SK-N-SH treated with all-trans-retinoic acid at 6 μM for 48 hours (cell line): ENCODE measurements around the gene NFIX.

ENCODE experiments used
- ATAC-seq: fragments of 200-7000 bp; cut with Tn5 transposase; 3 replicates; pipeline ENCODE4 v1.9.1; 2020; ENCODE audit warnings: mild to moderate bottlenecking, moderate library complexity
- ARNTL ChIP-seq: fragments of 450-650 bp; formaldehyde crosslinking; IDR thresholded peaks from 2 replicates; pipeline ENCODE4 v1.5.0; 2020; ENCODE audit warnings: low read depth, mild to moderate bottlenecking, moderate library complexity, borderline replicate concordance
- BACH2 ChIP-seq: fragments of 250-450 bp; sonication (Bioruptor Pico); IDR thresholded peaks from 2 replicates; pipeline ENCODE4 v1.9.0; 2021; ENCODE audit warnings: mild to moderate bottlenecking, borderline replicate concordance
- CSDC2 ChIP-seq: fragments of 250-450 bp; sonication (Bioruptor Pico); IDR thresholded peaks from 2 replicates; pipeline ENCODE4 v1.5.0; 2020; ENCODE audit warnings: mild to moderate bottlenecking, moderate library complexity
- GLIS3 ChIP-seq: fragments of 250-450 bp; sonication (Bioruptor Pico); IDR thresholded peaks from 2 replicates; pipeline ENCODE4 v1.5.0; 2020; ENCODE audit warnings: mild to moderate bottlenecking, moderate library complexity
- ISL1 ChIP-seq: fragments of 250-450 bp; sonication (Bioruptor Pico); IDR thresholded peaks from 2 replicates; pipeline ENCODE4 v2.1.2; 2022; ENCODE audit warnings: mild to moderate bottlenecking, moderate library complexity
- OSR1 ChIP-seq: fragments of 250-450 bp; sonication (Bioruptor Pico); IDR thresholded peaks from 2 replicates; pipeline ENCODE4 v1.8.0; 2022; ENCODE audit warnings: moderate library complexity, mild to moderate bottlenecking, inconsistent platforms
- PPARA ChIP-seq: fragments of 250-450 bp; sonication (Bioruptor Pico); IDR thresholded peaks from 2 replicates; pipeline ENCODE4 v1.5.0; 2020; ENCODE audit warnings: mild to moderate bottlenecking, borderline replicate concordance
- RARB ChIP-seq: fragments of 250-450 bp; sonication (Bioruptor Pico); IDR thresholded peaks from 2 replicates; pipeline ENCODE4 v1.8.0; 2021; ENCODE audit warnings: mild to moderate bottlenecking, moderate library complexity
- SNAI2 ChIP-seq: fragments of 250-450 bp; sonication (Bioruptor Pico); IDR thresholded peaks from 2 replicates; pipeline ENCODE4 v1.5.0; 2020; ENCODE audit warnings: mild to moderate bottlenecking, moderate library complexity
- TCF4 ChIP-seq: fragments of 250-450 bp; sonication (Bioruptor Pico); IDR thresholded peaks from 2 replicates; pipeline ENCODE4 v1.8.0; 2021; ENCODE audit warnings: mild to moderate bottlenecking, moderate library complexity, borderline replicate concordance
- TOX ChIP-seq: fragments of 250-450 bp; sonication (Bioruptor Pico); IDR thresholded peaks from 2 replicates; pipeline ENCODE4 v1.8.0; 2021; ENCODE audit warnings: mild to moderate bottlenecking, moderate library complexity, borderline replicate concordance
- ZC3H10 ChIP-seq: fragments of 250-450 bp; sonication (Bioruptor Pico); IDR thresholded peaks from 2 replicates; pipeline ENCODE4 v1.5.1; 2021; ENCODE audit warnings: mild to moderate bottlenecking, moderate library complexity
- ZFP3 ChIP-seq: fragments of 250-450 bp; sonication (Bioruptor Pico); IDR thresholded peaks from 2 replicates; pipeline ENCODE4 v1.5.0; 2020; ENCODE audit warnings: mild to moderate bottlenecking, moderate library complexity
- ZFP30 ChIP-seq: fragments of 450-650 bp; formaldehyde crosslinking; IDR thresholded peaks from 2 replicates; pipeline ENCODE4 v1.5.0; 2022; ENCODE audit warnings: mild to moderate bottlenecking, moderate library complexity
- ZNF565 ChIP-seq: fragments of 450-650 bp; formaldehyde crosslinking; conservative IDR thresholded peaks from 2 replicates; pipeline ENCODE4 v1.5.0; 2020; ENCODE audit warnings: low read depth, mild to moderate bottlenecking, moderate library complexity
- ZNF70 ChIP-seq: fragments of 450-650 bp; formaldehyde crosslinking; IDR thresholded peaks from 2 replicates; pipeline ENCODE4 v1.5.0; 2020; ENCODE audit warnings: mild to moderate bottlenecking, moderate library complexity
- ZNF8 ChIP-seq: fragments of 450-650 bp; formaldehyde crosslinking; IDR thresholded peaks from 2 replicates; pipeline ENCODE4 v1.5.0; 2020; ENCODE audit warnings: mild to moderate bottlenecking, moderate library complexity
- TF ChIP-seq, protein P1 (sequence below): fragments of 250-450 bp; sonication (Bioruptor Pico); IDR thresholded peaks from 2 replicates; pipeline ENCODE4 v1.8.0; 2021; ENCODE audit warnings: low read depth, mild to moderate bottlenecking, moderate library complexity, borderline replicate concordance
- TF ChIP-seq, protein P2 (sequence below): fragments of 250-450 bp; sonication (Bioruptor Pico); IDR thresholded peaks from 2 replicates; pipeline ENCODE4 v1.8.0; 2020; ENCODE audit warnings: mild to moderate bottlenecking, moderate library complexity, borderline replicate concordance
- TF ChIP-seq, protein P3 (sequence below): fragments of 250-450 bp; sonication (Bioruptor Pico); IDR thresholded peaks from 2 replicates; pipeline ENCODE4 v1.5.1; 2021; ENCODE audit warnings: mild to moderate bottlenecking, moderate library complexity
- TF ChIP-seq, protein P4 (sequence below): fragments of 250-450 bp; sonication (Bioruptor Pico); IDR thresholded peaks from 2 replicates; pipeline ENCODE4 v1.5.1; 2020; ENCODE audit warnings: low read depth, mild to moderate bottlenecking, moderate library complexity
- TF ChIP-seq, protein P5 (sequence below): fragments of 250-450 bp; sonication (Bioruptor Pico); IDR thresholded peaks from 2 replicates; pipeline ENCODE4 v1.5.0; 2020; ENCODE audit warnings: mild to moderate bottlenecking, moderate library complexity

NFIX gene

DNA sequence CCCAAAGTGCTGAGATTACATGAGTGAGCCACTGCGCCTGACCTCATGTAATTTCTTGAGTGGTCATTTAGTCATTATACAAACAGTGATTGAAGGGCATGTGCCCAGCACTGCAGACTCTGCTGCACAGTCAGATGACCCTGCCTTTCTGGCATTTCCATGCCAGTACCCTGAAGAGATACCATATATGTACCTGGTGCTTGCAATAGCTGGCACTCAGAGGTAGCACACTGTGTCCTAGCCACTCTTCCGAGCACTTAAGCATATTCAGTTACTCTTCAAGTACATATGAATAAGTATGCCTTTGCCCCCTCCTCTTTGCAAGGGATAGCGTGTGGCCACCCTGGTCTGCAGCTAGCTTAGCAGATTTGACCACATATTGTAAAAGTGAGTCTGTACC is 139.4 kb downstream of the NFIX start:
- no peak for ATAC-seq
- TF ChIP-seq GLIS3 (CRISPR knock-in tag) (no peak), OSR1 (no peak), PPARA (CRISPR knock-in tag) (no peak), ISL1 (CRISPR knock-in tag) (no peak), ARNTL (no peak)

DNA sequence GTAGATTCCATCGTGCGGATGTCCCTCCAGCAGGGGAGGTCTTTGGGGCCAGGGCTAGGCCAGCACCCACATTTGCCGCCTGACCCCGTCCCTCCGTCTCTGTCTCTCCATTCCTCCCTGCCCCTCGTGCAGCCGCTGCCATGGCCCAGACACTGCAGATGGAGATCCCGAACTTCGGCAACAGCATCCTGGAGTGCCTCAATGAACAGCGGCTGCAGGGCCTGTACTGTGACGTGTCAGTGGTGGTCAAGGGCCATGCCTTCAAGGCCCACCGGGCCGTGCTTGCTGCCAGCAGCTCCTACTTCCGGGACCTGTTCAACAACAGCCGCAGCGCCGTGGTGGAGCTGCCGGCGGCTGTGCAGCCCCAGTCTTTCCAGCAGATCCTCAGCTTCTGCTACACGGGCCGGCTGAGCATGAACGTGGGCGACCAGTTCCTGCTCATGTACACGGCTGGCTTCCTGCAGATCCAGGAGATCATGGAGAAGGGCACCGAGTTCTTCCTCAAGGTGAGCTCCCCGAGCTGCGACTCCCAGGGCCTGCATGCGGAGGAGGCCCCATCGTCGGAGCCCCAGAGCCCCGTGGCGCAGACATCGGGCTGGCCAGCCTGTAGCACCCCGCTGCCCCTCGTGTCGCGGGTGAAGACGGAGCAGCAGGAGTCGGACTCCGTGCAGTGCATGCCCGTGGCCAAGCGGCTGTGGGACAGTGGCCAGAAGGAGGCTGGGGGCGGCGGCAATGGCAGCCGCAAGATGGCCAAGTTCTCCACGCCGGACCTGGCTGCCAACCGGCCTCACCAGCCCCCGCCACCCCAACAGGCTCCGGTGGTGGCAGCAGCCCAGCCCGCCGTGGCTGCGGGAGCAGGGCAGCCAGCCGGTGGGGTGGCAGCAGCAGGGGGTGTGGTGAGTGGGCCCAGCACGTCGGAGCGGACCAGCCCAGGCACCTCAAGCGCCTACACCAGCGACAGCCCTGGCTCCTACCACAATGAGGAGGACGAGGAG is 140.1 kb downstream of the NFIX start:
- TF ChIP-seq ZC3H10 (CRISPR knock-in tag) (no peak), ZNF565 (CRISPR knock-in tag) (no peak), ZNF8 (no peak), ZFP3 (no peak), GLIS3 (CRISPR knock-in tag) (no peak), ARNTL (no peak), ZNF70 (CRISPR knock-in tag) (no peak), SNAI2 (CRISPR knock-in tag) (no peak), TOX (CRISPR knock-in tag) (no peak), CSDC2 (no peak), BACH2 (CRISPR knock-in tag) (no peak)
- TF ChIP-seq, protein P1, sequence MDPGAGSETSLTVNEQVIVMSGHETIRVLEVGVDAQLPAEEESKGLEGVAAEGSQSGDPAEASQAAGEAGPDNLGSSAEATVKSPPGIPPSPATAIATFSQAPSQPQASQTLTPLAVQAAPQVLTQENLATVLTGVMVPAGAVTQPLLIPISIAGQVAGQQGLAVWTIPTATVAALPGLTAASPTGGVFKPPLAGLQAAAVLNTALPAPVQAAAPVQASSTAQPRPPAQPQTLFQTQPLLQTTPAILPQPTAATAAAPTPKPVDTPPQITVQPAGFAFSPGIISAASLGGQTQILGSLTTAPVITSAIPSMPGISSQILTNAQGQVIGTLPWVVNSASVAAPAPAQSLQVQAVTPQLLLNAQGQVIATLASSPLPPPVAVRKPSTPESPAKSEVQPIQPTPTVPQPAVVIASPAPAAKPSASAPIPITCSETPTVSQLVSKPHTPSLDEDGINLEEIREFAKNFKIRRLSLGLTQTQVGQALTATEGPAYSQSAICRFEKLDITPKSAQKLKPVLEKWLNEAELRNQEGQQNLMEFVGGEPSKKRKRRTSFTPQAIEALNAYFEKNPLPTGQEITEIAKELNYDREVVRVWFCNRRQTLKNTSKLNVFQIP (CRISPR knock-in tag), result no peak
- TF ChIP-seq, protein P2, sequence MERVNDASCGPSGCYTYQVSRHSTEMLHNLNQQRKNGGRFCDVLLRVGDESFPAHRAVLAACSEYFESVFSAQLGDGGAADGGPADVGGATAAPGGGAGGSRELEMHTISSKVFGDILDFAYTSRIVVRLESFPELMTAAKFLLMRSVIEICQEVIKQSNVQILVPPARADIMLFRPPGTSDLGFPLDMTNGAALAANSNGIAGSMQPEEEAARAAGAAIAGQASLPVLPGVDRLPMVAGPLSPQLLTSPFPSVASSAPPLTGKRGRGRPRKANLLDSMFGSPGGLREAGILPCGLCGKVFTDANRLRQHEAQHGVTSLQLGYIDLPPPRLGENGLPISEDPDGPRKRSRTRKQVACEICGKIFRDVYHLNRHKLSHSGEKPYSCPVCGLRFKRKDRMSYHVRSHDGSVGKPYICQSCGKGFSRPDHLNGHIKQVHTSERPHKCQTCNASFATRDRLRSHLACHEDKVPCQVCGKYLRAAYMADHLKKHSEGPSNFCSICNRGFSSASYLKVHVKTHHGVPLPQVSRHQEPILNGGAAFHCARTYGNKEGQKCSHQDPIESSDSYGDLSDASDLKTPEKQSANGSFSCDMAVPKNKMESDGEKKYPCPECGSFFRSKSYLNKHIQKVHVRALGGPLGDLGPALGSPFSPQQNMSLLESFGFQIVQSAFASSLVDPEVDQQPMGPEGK, result no peak
- TF ChIP-seq, protein P3, sequence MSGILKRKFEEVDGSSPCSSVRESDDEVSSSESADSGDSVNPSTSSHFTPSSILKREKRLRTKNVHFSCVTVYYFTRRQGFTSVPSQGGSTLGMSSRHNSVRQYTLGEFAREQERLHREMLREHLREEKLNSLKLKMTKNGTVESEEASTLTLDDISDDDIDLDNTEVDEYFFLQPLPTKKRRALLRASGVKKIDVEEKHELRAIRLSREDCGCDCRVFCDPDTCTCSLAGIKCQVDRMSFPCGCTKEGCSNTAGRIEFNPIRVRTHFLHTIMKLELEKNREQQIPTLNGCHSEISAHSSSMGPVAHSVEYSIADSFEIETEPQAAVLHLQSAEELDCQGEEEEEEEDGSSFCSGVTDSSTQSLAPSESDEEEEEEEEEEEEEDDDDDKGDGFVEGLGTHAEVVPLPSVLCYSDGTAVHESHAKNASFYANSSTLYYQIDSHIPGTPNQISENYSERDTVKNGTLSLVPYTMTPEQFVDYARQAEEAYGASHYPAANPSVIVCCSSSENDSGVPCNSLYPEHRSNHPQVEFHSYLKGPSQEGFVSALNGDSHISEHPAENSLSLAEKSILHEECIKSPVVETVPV (CRISPR knock-in tag), result no peak
- TF ChIP-seq, protein P4, sequence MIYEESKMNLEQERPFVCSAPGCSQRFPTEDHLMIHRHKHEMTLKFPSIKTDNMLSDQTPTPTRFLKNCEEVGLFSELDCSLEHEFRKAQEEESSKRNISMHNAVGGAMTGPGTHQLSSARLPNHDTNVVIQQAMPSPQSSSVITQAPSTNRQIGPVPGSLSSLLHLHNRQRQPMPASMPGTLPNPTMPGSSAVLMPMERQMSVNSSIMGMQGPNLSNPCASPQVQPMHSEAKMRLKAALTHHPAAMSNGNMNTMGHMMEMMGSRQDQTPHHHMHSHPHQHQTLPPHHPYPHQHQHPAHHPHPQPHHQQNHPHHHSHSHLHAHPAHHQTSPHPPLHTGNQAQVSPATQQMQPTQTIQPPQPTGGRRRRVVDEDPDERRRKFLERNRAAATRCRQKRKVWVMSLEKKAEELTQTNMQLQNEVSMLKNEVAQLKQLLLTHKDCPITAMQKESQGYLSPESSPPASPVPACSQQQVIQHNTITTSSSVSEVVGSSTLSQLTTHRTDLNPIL (CRISPR knock-in tag), result no peak
- no peak for ATAC-seq

DNA sequence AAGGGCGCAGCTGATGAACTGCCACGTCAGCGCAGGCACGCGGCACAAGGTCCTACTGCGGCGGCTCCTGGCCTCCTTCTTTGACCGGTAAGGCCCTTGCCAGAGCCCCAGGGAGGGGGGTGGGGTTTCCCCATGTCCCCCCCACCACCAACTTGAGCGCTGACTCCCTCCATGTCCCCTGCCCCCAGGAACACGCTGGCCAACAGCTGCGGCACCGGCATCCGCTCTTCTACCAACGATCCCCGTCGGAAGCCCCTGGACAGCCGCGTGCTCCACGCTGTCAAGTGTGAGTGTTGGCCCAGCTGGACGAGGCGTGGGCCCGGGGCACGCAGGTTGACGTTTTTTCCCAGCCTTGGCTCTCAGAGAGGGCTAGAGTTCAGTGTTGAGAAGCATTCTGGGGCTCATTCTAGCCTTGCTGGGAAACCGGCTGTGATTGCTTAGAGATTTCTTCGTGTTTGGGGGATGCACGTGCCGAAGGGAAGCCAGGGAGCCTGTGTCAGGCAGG is 142.1 kb downstream of the NFIX start:
- no peak for ATAC-seq
- TF ChIP-seq, protein P2, result no peak
- no peak for TF ChIP-seq SNAI2 (CRISPR knock-in tag)
- no peak for TF ChIP-seq ZFP30 (CRISPR knock-in tag)
- TF ChIP-seq TCF4 (CRISPR knock-in tag), result no peak
- TF ChIP-seq ISL1 (CRISPR knock-in tag), result no peak
- no peak for TF ChIP-seq RARB
- TF ChIP-seq, protein P4 (CRISPR knock-in tag), result no peak
- no peak for TF ChIP-seq PPARA (CRISPR knock-in tag)
- no peak for TF ChIP-seq CSDC2
- TF ChIP-seq, protein P5, sequence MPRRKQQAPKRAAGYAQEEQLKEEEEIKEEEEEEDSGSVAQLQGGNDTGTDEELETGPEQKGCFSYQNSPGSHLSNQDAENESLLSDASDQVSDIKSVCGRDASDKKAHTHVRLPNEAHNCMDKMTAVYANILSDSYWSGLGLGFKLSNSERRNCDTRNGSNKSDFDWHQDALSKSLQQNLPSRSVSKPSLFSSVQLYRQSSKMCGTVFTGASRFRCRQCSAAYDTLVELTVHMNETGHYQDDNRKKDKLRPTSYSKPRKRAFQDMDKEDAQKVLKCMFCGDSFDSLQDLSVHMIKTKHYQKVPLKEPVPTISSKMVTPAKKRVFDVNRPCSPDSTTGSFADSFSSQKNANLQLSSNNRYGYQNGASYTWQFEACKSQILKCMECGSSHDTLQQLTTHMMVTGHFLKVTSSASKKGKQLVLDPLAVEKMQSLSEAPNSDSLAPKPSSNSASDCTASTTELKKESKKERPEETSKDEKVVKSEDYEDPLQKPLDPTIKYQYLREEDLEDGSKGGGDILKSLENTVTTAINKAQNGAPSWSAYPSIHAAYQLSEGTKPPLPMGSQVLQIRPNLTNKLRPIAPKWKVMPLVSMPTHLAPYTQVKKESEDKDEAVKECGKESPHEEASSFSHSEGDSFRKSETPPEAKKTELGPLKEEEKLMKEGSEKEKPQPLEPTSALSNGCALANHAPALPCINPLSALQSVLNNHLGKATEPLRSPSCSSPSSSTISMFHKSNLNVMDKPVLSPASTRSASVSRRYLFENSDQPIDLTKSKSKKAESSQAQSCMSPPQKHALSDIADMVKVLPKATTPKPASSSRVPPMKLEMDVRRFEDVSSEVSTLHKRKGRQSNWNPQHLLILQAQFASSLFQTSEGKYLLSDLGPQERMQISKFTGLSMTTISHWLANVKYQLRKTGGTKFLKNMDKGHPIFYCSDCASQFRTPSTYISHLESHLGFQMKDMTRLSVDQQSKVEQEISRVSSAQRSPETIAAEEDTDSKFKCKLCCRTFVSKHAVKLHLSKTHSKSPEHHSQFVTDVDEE (CRISPR knock-in tag), result no peak
- TF ChIP-seq, protein P3 (CRISPR knock-in tag), result no peak
- TF ChIP-seq ZNF565 (CRISPR knock-in tag), result no peak
- TF ChIP-seq ZC3H10 (CRISPR knock-in tag), result no peak
- no peak for TF ChIP-seq ARNTL
